Retina (tissue), 1 donor: ENCODE measurements around the gene CHML.

Experiments
- DNase-seq: peaks from one replicate; pipeline ENCODE4 v3.0.0-alpha.2; 2016

Gene CHML

GRCh38 chr1:241615043-241615974 lies 24.9 kb downstream of the CHML start:
- DNase-seq: no peak

GRCh38 chr1:241614572-241614971 lies 25.6 kb downstream of the CHML start:
- DNase-seq: no peak

- no peak for DNase-seq
Measured at GRCh38 chr1:241614144-241614543, 26.0 kb downstream of the CHML start.

- DNase-seq: no peak
Measured at GRCh38 chr1:241612533-241613477, 27.4 kb downstream of the CHML start.

GRCh38 chr1:241611736-241612135 lies 28.4 kb downstream of the CHML start:
- no peak for DNase-seq

- DNase-seq: peak; percentile 48
Measured at GRCh38 chr1:241611063-241611462, 29.1 kb downstream of the CHML start.

- no peak for DNase-seq
Measured at GRCh38 chr1:241610056-241610815, 29.9 kb downstream of the CHML start.

GRCh38 chr1:241608379-241609033 lies 31.7 kb downstream of the CHML start:
- no peak for DNase-seq

GRCh38 chr1:241607497-241607896 lies 32.7 kb downstream of the CHML start:
- DNase-seq: no peak

- DNase-seq: no peak
Measured at GRCh38 chr1:241606544-241606943, 33.6 kb downstream of the CHML start.

GRCh38 chr1:241605146-241605805 lies 34.9 kb downstream of the CHML start:
- no peak for DNase-seq

GRCh38 chr1:241603731-241604245 lies 36.4 kb downstream of the CHML start:
- no peak for DNase-seq

GRCh38 chr1:241600496-241600901 lies 39.7 kb downstream of the CHML start:
- DNase-seq: no peak

- DNase-seq: no peak
Measured at GRCh38 chr1:241598249-241598648, 41.9 kb downstream of the CHML start.

GRCh38 chr1:241596633-241597032 lies 43.5 kb downstream of the CHML start:
- no peak for DNase-seq

- no peak for DNase-seq
Measured at GRCh38 chr1:241593186-241593585, 47.0 kb downstream of the CHML start.

GRCh38 chr1:241592273-241592958 lies 47.8 kb downstream of the CHML start:
- no peak for DNase-seq

- DNase-seq: no peak
Measured at GRCh38 chr1:241591736-241592135, 48.4 kb downstream of the CHML start.

- no peak for DNase-seq
Measured at GRCh38 chr1:241591317-241591716, 48.9 kb downstream of the CHML start.

- no peak for DNase-seq
Measured at GRCh38 chr1:241590719-241591118, 49.5 kb downstream of the CHML start.
